Activated CD8-positive, alpha-beta memory T cell treated with anti-CD3 and anti-CD28 coated beads, Interleukin-2, amount 50 U/mL, for 48 hours (primary cell): ENCODE data around the gene COLGALT1.
A peak's percentile ranks its signal among the peaks of the same experiment; 100 is the strongest.
"Not testable (repeated sequence)": the region's sequence is repeated elsewhere in the genome, so short reads cannot be mapped to it uniquely, and the experiment has no call there.

Source experiments
- DNase-seq: peaks from one replicate; pipeline ENCODE4 v3.0.0-alpha.2; 2020

Gene COLGALT1

DNA sequence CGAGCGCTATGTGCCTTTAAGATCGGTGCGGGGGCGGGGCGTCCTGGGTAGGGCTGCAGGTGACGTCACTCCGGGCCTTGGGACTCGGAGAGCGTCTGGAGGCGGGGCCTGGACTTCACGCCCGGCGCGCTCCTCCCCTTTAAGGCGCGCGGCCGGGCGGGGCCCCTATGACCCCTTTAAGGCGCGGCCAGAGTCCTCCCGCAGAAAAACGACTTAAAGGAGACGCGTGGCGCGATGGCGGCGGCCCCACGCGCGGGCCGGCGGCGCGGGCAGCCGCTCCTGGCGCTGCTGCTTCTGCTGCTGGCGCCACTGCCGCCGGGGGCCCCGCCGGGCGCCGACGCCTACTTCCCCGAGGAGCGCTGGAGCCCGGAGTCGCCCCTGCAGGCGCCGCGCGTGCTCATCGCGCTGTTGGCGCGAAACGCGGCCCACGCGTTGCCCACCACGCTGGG lies at the start of gene COLGALT1:
COLGALT1 (plus strand) TSS at position 170 of the 449 bp plus-strand sequence; CDS start at position 235, 65 bp downstream.
- DNase-seq: peak; percentile 100

DNA sequence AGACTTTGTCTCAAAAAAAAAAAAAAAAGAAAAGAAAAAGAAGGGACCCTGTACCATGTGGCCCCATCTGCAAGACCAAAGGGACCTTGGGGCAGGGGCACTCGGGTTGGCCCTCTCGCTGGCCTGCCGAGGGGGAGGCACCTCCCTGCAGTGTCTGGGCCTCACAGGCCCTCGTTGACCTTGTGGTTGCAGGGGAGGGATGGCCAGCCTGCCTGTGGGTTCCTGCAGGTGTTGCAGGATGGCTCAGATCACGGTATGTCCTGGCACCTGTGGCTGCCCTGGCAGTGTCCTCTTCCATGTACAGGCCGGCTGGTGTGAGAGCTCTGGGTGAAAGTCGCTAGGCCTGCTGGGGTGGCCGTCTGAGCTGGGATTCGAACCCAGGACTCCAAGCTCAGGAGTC lies 48.7 kb upstream of the COLGALT1 start:
- DNase-seq: no peak

DNA sequence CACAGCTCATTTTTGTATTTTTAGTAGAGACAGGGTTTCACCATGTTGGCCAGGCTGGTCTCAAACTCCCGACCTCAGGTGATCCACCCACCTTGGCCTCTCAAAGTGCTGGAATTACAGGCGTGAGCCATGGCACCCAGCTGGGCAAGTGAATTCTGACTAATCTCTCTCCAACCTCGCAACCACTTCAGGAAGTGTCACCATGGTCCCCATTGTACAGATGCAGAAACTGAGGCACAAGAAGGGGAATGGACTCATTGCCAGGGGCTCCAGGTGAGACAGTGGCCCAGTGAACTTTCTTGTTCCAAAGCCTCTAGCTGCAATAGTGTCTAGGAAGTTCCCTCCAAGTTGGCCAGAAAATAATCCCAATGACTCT lies 46.9 kb upstream of the COLGALT1 start:
- DNase-seq: not testable (repeated sequence)

- DNase-seq: peak; percentile 57
Measured at GRCh38 chr19:17510220-17510993, 45.0 kb upstream of the COLGALT1 start.

DNA sequence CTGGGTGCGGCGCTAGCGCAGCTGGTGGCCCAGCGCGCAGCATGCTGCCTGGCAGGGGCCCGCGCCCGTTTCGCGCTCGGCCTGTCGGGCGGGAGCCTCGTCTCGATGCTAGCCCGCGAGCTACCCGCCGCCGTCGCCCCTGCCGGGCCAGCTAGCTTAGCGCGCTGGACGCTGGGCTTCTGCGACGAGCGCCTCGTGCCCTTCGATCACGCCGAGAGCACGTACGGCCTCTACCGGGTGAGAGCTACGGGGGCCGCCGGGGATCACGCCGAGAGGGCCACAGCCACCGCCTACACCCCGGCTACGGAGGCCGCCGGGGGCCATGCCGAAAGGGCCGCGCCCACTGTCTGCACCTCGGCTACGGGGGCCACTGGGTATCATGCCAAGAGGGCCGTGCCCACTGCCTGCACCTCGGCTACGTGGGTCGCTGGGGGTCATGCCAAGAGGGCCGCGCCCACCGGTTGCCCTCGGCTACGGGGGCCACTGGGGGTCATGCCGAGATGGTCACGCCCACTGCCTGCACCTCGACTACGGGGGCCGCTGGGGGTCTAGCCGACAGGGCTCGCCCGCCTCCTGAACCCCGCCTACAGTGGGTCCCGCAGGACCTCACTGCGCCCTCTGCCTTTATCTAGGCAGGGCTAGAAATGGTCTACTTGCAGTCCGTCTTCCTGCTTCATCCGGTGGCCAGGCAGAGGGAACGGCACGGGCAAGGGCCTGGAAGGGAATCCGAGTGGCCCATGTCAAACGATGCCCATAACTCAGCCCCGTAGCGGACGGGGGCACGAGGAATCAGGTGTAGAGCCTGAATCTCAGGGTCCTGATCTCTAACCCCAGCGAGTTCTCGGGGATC lies 43.5 kb upstream of the COLGALT1 start:
- peak; percentile 92 for DNase-seq

DNA sequence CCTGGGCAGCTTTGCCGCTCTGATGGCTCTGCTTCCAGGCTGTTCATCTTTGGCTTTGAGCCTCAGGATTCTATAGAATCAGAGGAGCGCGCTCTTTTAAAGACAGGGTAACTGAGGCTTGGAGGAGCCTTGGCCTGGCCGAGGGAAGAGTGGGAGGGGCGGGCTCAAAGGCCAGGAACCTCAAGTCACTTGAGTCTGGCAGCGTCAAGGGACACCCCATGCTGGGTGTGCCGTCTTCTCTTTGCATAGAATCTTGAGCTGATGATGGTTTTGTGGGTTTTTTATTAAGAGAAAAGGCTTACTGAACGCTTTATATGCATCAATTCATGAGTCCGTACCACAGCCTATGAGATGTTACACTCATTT lies 42.9 kb upstream of the COLGALT1 start:
- no peak for DNase-seq

GRCh38 chr19:17515408-17516149 lies 39.9 kb upstream of the COLGALT1 start:
- DNase-seq: no peak

DNA sequence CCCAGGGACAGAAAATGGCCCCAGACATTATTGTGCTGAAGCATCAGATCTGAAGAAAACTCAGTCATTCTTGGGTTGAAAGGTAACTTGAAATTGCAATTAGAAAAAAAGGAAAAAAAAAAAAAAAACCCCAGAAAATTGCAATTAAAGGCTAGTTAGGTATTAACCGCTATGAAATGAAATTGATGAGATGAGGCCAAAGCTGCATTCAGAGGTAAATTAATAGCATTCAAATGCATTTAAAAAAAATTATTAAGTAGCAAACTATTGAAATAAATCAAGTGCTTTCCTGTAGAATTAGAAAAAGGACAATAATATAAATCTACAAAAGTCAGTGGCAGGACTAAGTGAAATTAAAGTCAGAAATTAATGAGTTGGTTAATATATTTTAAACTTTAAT lies 37.6 kb upstream of the COLGALT1 start:
- no peak for DNase-seq

DNA sequence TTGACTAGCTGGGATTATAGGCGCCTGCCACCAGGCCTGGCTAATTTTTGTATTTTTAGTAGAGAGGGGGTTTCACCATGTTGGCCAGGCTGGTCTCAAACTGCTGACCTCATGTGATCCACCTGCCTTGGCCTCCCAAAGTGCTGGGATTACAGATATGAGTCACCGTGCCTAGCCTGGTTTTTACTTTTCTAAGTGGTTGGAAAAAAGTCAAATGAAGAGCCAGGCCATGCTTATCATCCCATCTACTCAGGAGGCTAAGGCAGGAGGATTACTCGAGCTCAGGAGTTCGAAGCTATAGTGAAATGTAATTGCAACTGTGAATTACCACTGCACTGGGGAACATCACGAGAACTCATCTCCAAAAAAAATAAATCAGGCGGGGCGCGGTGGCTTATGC lies 36.8 kb upstream of the COLGALT1 start:
- not testable (repeated sequence) for DNase-seq

DNA sequence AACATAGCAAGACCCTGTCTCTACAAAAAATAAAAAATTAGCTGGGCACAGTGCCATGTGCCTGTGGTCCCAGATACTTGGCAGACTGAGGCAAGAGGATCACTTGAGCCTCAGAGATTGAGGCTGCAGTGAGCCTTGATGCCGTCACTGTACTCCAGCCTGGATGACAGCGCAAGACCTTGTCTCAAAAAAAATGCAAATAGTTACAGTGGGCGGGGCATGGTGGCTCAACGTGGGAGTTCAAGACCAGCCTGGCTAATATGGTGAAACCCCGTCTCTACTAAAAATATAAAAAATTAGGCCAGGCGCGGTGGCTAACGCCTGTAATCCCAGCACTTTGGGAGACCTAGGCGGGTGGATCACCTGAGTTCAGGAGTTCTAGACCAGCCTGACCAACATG lies 35.5 kb upstream of the COLGALT1 start:
- no peak for DNase-seq

DNA sequence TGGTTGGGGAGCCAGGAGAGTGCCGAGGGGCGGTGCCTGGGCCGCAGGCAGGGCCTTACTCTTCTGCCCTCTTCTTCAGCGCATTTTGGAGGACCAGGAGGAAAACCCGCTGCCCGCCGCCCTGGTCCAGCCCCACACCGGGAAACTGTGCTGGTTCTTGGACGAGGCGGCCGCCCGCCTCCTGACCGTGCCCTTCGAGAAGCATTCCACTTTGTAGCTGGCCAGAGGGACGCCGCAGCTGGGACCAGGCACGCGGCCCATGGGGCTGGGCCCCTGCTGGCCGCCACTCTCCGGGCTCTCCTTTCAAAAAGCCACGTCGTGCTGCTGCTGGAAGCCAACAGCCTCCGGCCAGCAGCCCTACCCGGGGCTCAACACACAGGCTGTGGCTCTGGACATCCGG lies 34.6 kb upstream of the COLGALT1 start:
- no peak for DNase-seq

DNA sequence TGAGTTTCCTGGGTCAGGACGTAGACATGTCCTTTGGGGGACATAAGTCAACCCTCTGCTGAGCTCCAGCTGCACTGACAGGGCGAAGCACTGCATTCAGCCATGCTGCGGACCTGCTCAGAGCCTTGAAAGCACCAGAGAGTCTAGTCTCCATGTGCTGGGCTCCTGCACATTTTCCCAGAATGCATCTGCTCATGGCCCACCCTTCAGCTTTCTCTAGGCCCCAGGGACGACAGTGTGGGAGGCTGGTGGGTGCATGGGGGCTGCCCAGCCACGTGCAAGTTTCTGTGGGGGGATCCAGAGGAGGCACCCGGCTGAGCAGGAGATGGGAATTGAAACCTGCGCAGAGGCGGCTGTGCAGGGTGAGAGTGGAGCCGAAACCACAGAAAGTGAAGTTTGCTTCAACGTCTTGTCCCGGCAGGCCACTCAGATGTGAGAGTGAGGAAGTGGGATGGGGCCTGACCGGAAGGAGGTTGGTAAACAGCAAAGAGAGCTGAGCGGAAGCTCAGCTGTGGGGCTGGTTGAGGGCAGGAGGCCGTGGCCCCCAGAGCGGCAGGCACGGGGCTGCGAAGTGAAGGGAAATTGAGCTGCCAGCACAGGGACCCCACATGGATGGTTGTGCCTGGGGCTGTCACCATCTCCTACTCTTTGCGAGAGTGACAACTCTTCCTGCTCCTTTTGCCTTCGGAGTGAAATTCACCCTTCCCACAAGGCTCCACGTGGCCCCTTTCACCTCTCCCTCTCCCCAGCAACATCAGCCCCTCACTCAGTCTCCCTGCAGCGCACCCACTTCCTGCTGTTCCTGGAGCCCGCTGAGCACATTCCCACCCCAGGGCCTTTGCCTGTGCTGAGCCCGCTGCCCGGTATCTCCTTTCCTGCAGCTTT lies 32.2 kb upstream of the COLGALT1 start:
- DNase-seq: peak; percentile 83

- no peak for DNase-seq
Measured at GRCh38 chr19:17524651-17525050, 30.8 kb upstream of the COLGALT1 start.

- DNase-seq: no peak
Measured at GRCh38 chr19:17525141-17525540, 30.3 kb upstream of the COLGALT1 start.

- no peak for DNase-seq
Measured at GRCh38 chr19:17526922-17527321, 28.5 kb upstream of the COLGALT1 start.

DNA sequence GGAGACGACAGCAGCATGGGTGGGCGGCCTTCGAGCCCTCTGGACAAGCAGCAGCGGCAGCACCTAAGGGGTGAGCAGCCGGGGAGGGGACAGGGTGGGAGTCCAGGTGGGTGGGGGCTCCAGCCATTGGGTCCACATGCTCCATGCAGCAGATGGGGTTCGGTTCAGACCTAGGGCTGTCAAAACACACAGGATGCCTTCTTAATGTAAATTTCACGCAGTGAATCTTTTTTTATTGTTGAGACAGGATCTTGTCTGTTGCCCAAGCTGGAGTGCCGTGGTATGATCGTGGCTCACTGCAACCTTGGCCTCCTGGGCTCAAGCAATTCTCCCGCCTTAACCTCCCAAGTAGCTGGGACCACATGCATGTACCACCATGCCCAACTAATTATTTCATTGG lies 28.1 kb upstream of the COLGALT1 start:
- no peak for DNase-seq

- no peak for DNase-seq
Measured at GRCh38 chr19:17528610-17529009, 26.8 kb upstream of the COLGALT1 start.

DNA sequence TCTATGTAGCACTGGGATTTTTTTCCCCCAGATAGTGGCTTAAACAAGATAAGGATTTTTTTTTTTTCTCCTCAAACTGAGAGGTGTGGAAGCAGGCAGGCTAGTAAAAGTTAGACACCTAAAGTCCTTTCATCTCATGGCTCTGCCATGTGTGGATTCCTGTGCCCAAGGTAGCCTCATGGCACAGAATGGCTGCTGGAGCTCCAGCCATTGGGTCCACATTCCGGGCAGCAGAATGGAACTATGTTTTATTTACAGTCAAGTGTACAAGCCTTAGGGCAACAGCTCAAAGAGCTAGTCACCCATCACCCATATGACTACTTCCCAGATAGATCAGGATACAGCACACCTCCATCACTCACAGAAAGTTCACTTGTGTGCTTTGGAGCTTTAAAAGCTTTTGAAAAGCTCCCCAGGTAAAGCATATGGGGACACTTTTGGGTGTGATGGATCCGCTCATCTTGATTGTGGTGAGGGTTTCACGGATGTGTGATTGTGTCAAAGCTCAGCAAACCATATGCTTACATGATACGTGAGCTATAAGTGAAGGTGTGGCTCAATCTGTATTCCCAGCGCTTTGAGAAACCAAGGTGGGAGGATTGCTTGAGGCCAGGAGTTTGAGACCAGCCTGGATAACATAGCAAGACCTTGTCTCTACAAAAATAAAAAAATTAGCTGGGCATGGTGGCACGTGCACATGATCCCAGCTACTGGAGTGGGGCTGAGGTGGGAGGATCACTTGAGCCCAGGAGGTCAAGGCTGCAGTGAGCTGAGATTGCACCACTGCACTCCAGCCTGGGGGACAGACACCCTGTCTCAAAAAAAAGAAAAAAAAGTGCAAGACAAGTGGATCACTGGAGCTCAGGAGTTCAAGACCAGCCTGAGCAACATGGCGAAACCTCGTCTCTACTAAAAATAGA lies 25.9 kb upstream of the COLGALT1 start:
- DNase-seq: no peak

DNA sequence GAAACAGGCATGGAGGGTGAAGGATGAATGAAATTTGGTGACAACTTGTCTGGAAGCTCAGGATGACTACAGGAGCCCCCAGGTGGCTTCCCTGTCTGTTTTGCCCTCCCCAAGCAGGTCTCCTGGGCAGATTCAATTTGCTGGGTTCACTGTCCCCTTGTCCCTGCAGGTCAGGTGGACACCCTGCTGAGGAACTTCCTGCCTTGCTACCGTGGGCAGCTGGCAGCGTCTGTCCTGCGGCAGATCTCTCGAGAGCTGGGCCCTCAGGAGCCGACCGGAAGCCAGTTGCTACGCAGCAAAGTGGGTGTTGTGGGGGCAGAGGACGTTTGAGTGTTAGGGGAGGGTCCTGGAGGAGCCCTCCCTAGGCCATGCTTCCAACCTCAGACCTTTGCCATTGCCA lies 24.9 kb upstream of the COLGALT1 start:
- DNase-seq: no peak

- DNase-seq: no peak
Measured at GRCh38 chr19:17532116-17532515, 23.3 kb upstream of the COLGALT1 start.

DNA sequence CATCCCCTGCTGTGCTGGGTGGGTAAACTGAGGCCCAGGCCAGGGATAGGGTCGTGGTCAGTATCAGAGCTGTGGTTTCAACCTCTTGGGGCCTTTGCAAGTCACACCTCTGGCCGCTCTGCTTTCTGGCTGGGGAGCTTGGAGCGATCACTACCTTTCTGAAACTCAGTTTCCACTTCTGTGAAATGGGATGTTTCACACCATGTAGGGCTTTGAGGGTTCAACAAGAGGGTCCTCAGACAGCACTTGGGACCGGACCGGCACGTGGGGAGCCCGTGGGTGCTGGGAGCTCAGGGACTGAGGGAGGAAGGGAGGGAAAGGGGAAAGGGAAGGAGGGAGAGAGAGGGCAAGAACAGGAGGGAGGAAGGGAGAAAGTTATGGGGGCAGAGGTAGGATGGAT lies 22.9 kb upstream of the COLGALT1 start:
- DNase-seq: no peak
